ENCODE results near the gene ZPBP2. TPM values are rescaled to one million over a fixed set of nuclear protein-coding genes. Genes with fewer than 3 reads are reported as not detected.

ZPBP2 gene
- total RNA-seq, 2 donors from 2014 or later = not detected

DNA sequence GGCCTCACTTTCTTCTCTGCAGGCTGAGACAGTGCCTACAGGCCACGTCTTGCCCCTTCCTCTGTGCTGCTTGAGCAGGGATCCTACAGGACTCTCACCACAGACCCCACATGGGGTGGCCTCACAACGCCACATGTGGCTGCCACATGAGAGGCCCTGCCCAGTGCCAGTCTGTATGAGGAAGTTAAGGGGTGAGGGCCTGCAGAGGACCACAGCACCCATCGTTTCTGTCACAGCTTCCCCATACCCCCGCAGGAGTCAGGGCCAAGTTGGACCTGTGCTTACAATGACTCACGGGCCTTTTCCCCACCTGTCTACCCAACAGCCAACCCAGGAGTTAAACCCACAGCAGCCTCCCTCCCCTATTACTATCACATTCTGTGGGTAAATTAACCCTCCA, 53.3 kb downstream of the ZPBP2 start:
- no peak for DNase-seq
- no peak overlapping the region for H3K27ac Mint-ChIP-seq
- no peak overlapping the region for H3K4me3 Mint-ChIP-seq

GRCh38 chr17:39922006-39922405, 54.0 kb downstream of the ZPBP2 start:
- 92 to 93% methylated on average over 2 to 6 of the region's 6 CpGs for WGBS, 2 experiments (ENCODE audit: insufficient coverage in 1 of 2, insufficient read length in 1 of 2)
- Histone ChIP-seq H3K27ac (ENCODE audit: low read depth, low read length) (no peak overlapping the region), H3K4me1 (ENCODE audit: control insufficient read depth, insufficient read depth, low read length) (no peaks in the 10 kb centered on the region), H3K9me3 (ENCODE audit: control insufficient read depth, low read length) (no peaks in the 10 kb centered on the region), H3K27me3 (ENCODE audit: control insufficient read depth, insufficient read depth, low read length, poor library complexity, severe bottlenecking) (no peaks in the 10 kb centered on the region), H3K36me3 (ENCODE audit: control insufficient read depth, insufficient read depth, low read length) (peaks cover 41% of the 10 kb centered on the region), H3K4me3 (ENCODE audit: low read length) (no peak overlapping the region), H3K9ac (ENCODE audit: extremely low read depth, low read length, poor library complexity, severe bottlenecking) (no peak overlapping the region)
- no peak for DNase-seq
- peaks cover 37% of the 10 kb centered on the region for H3K36me3 Mint-ChIP-seq (ENCODE audit: low read depth)
- peaks cover 19% of the 10 kb centered on the region for H3K4me1 Mint-ChIP-seq
- no peaks in the 10 kb centered on the region for H3K9me3 Mint-ChIP-seq
- H3K4me3 Mint-ChIP-seq = no peak overlapping the region
- TF ChIP-seq, protein P1, sequence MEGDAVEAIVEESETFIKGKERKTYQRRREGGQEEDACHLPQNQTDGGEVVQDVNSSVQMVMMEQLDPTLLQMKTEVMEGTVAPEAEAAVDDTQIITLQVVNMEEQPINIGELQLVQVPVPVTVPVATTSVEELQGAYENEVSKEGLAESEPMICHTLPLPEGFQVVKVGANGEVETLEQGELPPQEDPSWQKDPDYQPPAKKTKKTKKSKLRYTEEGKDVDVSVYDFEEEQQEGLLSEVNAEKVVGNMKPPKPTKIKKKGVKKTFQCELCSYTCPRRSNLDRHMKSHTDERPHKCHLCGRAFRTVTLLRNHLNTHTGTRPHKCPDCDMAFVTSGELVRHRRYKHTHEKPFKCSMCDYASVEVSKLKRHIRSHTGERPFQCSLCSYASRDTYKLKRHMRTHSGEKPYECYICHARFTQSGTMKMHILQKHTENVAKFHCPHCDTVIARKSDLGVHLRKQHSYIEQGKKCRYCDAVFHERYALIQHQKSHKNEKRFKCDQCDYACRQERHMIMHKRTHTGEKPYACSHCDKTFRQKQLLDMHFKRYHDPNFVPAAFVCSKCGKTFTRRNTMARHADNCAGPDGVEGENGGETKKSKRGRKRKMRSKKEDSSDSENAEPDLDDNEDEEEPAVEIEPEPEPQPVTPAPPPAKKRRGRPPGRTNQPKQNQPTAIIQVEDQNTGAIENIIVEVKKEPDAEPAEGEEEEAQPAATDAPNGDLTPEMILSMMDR (conservative IDR thresholded peaks at IDR 0.05) = no peak
- H3K27ac Mint-ChIP-seq = no peak overlapping the region
- H3K27me3 Mint-ChIP-seq (ENCODE audit: insufficient read depth) = no peaks in the 10 kb centered on the region

More for the DNA sequence above, 53.3 kb downstream of the ZPBP2 start:
- Histone ChIP-seq H3K9ac (ENCODE audit: extremely low read depth, low read length, poor library complexity, severe bottlenecking) (no peak overlapping the region), H3K4me3 (ENCODE audit: low read length) (no peak overlapping the region), H3K27me3 (ENCODE audit: control insufficient read depth, insufficient read depth, low read length, poor library complexity, severe bottlenecking) (no peaks in the 10 kb centered on the region), H3K36me3 (ENCODE audit: control insufficient read depth, insufficient read depth, low read length) (peaks cover 41% of the 10 kb centered on the region), H3K4me1 (ENCODE audit: control insufficient read depth, insufficient read depth, low read length) (no peaks in the 10 kb centered on the region), H3K9me3 (ENCODE audit: control insufficient read depth, low read length) (no peaks in the 10 kb centered on the region), H3K27ac (ENCODE audit: low read depth, low read length) (no peak overlapping the region)
- H3K4me1 Mint-ChIP-seq = peaks cover 14% of the 10 kb centered on the region
- no peaks in the 10 kb centered on the region for H3K27me3 Mint-ChIP-seq (ENCODE audit: insufficient read depth)
- WGBS, 2 experiments (ENCODE audit: insufficient coverage in 1 of 2, insufficient read length in 1 of 2) = 86 to 92% methylated on average over 1 to 5 of the region's 5 CpGs
- TF ChIP-seq, protein P1 (conservative IDR thresholded peaks at IDR 0.05) = no peak
- H3K36me3 Mint-ChIP-seq (ENCODE audit: low read depth) = peaks cover 43% of the 10 kb centered on the region
- H3K9me3 Mint-ChIP-seq = no peaks in the 10 kb centered on the region

DNA sequence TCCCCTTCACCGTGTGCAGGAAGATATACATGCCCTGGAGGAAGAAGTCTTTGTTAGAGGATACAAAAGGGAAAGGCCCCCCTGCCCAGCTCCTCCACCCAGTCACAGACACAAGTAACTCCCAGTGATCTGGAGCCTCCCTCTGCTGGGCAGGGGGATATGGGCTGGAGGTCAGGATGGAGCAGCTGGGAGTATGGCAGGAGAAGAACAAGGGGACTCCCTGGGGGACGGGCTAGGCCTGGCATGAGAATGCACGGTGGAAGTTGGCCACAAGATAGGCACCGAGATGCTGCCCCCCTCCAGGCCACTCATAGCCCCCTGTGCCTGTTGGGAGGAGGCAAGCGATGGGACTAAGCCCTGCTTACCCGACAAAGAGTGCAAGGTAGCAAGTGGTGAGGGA, 55.2 kb downstream of the ZPBP2 start:
- Histone ChIP-seq H3K4me1 (ENCODE audit: control insufficient read depth, insufficient read depth, low read length) (no peaks in the 10 kb centered on the region), H3K9me3 (ENCODE audit: control insufficient read depth, low read length) (no peaks in the 10 kb centered on the region), H3K9ac (ENCODE audit: extremely low read depth, low read length, poor library complexity, severe bottlenecking) (no peak overlapping the region), H3K27me3 (ENCODE audit: control insufficient read depth, insufficient read depth, low read length, poor library complexity, severe bottlenecking) (no peaks in the 10 kb centered on the region), H3K27ac (ENCODE audit: low read depth, low read length) (no peak overlapping the region), H3K36me3 (ENCODE audit: control insufficient read depth, insufficient read depth, low read length) (peaks cover 41% of the 10 kb centered on the region), H3K4me3 (ENCODE audit: low read length) (no peak overlapping the region)
- no peak for DNase-seq
- H3K4me1 Mint-ChIP-seq = peaks cover 21% of the 10 kb centered on the region
- WGBS, 2 experiments (ENCODE audit: insufficient coverage in 1 of 2, insufficient read length in 1 of 2) = 97% methylated on average over 6 of the region's 6 CpGs; no CpG with 5 or more reads in 1 of the 2 experiments
- H3K4me3 Mint-ChIP-seq = no peak overlapping the region
- H3K9me3 Mint-ChIP-seq = no peaks in the 10 kb centered on the region
- no peaks in the 10 kb centered on the region for H3K27me3 Mint-ChIP-seq (ENCODE audit: insufficient read depth)
- no peak overlapping the region for H3K27ac Mint-ChIP-seq
- peaks cover 33% of the 10 kb centered on the region for H3K36me3 Mint-ChIP-seq (ENCODE audit: low read depth)
- TF ChIP-seq, protein P1 (conservative IDR thresholded peaks at IDR 0.05) = no peak

Data from endodermal cell (in vitro differentiated cells).